HG02840 (cell line): ENCODE results near the gene MED31.
A peak's percentile ranks its signal among the peaks of the same experiment; 100 is the strongest.
"Not testable (repeated sequence)": the region's sequence is repeated elsewhere in the genome, so short reads cannot be mapped to it uniquely, and the experiment has no call there.

ENCODE experiments used
- ATAC-seq: cut with Tn5 transposase; IDR thresholded peaks from one replicate; pipeline ENCODE4 v1.9.1; 2021; ENCODE audit warnings: mild to moderate bottlenecking, moderate library complexity, moderate number of reproducible peaks; ENCODE audit not compliant: unreplicated experiment, low FRiP score

MED31 gene

GRCh38 chr17:6656797-6657632 lies 5.6 kb upstream of the MED31 start:
- ATAC-seq: not testable (repeated sequence)

DNA sequence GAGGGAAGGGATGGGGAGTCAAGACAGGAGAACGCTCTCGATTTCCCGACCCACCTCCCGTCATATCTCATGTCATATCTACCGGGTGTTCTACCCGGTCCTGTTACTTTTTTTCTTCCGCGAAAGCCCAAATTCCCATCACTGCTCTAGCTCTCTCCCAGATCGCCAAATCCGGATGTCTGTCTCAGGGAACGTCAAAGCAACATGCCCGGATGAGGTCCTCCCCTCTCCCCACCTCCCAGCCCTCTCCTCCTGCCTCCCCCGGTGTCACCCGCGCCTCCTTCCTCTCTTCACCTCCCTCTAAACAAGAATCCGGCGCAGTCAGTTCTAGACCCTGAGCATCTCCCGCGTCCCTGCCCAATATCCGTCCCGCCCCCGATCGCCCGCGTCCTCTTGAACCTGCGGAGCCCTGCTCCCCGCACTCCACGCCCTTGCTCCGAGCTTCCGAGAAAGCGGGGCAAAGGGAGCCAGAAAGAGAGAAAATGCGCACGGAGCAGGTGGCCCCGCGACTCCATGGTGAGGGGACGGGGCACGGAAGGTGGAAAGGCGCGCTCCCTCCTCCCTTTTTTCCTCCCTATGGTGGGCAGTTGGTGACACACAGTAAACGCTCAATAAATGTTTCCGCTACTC lies 4.4 kb upstream of the MED31 start:
- not testable (repeated sequence) for ATAC-seq

DNA sequence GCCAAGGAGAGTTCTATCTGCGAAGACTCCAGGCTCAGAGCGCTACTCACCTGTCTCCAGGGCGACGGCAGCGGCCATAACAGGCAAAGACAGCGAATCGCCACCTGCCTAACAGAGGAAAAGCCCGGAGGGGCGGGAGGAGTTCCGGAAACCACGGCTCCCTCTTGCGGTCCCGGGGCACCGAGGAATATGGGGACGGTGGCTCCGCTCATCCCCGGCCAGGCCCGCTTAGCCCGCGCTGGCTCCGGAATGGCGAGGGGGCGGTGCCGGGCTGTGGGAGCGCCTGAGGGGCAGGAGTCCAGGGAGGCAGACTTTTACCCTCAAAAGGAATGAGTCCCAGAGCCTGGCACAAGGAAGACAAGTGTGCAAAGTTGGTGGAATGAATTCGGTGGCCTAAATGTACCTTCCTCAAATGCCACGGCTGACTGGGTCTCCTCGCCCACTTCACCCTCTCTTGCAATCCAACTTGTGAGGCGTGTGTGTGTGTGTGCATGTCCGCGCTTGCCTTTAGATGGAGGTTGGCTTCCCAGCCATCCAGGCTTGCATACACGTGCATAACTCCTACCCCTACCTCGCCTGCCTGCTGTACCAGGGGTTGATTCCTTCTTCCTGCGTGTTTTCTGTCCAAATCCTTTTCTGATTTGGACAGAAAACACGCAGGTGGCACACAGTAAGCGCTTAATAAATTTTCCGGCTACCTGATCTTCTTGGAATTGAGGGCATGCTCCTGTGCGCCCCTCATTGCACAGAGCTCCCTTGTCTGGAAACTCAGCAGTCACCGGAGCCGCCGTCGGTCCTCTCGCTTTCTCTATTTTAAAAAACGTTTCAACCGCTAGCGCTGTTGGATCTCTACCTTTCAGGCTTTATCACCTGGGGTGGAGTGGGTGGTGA lies 3.7 kb upstream of the MED31 start:
- no peak for ATAC-seq

DNA sequence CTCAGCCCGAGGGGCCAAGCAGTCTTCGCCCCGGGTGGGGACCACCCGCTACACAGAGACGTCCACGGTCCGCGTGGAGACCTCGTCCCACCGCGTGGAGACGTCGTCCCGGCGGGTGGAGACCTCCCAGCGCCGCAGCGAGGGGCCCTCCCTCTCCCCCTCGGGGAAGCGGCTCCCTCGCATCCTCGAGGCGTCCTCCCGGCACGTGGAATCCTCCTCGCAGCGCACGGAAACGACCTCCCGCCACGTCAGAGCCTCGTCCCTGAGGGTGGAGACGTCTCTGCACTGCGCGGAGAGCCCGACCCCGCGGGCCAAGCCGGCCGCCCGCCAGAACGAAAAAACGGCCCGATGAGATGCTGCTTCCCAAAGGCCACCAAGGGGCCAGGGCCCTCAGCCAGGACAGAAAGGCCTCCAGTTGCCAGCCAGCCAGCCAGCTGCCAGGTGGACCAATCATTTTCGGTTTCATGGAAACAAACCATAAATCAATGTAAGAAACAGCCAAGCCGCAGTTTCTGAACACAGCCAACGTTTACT lies 581 bp upstream of the MED31 start:
- ATAC-seq: peak; percentile 11

DNA sequence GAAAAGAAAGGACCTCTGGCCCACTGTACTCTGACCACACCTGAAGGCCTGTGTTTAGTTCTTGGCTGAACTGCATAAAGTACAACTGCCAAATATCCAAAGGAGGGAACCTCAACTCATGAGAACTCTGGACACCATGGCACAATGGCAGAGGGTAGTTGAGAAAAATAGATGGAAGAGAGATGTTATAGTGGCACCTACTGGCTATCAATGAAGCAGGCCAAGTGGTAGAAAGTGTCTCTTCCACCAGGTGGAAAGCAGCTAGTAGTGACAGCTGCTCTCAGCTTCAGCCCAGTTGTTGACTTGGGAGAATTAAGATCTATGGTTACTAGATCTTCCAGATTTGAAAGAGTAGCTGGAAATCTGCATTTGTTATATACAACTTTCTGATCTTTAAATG lies 3.2 kb downstream of the MED31 start:
- no peak for ATAC-seq

DNA sequence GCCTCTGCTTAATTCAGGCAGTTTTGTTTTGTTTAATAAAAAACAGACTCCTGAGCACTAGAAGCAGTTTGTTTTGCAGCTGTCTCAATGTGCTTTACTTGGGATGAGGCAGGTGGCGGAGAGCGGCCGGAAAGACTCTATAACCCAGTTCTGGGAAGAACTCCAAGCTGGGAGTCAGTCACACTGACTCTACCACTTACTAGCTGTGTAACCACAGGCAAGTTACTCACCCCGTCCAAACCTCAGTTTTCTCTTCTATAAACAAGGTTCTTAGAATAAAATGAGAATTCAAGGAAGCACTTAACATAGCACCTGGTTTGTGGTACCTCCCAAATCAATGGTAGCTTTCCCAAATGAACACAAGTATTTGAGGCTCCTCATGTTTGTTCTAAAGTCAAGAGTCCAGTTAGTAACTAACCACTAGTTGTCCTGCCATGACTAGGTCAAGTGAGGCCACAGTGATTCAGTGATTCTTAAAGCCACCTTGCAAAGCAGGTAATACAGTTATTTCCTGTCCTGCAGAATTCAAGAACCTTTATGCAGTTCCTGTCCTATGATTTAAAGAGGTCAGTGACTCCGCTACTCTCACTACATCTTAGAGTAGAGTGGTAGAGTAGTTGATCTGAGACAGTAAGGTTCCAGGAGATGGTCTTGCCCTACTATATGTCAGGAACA lies 7.8 kb downstream of the MED31 start:
- ATAC-seq: no peak

- ATAC-seq: no peak
Observed at GRCh38 chr17:6642592-6642991, 8.8 kb downstream of the MED31 start.

GRCh38 chr17:6641247-6641863 lies 10.1 kb downstream of the MED31 start:
- peak; percentile 15 for ATAC-seq

DNA sequence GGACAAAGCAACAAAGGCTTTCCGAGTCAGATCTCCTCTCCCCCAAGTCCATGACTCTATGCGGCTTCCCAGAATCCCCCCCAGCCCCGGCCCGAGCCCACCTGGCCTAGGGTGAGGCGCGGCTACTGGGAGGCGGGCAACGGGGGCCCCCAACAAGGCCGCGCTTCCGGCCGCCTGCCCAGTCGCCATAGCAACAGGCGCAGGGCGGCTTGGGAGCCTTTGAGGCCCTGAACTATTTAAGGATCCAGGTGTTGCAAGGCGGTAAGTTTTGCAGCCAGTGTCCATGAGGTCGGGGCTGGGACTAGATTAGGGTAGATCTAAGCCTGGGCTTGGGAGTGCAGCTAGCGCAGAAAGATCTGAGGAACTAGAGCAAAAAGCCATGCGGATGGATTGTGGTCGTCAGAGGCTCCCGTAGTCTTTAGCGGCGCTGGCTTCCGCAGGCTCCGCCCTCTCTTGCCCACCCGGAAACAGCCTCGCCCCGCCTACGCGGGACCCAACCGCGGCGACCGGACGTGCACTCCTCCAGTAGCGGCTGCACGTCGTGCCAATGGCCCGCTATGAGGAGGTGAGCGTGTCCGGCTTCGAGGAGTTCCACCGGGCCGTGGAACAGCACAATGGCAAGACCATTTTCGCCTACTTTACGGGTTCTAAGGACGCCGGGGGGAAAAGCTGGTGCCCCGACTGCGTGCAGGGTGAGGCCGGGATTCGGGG lies 10.7 kb downstream of the MED31 start, which contains the start of the genes KIAA0753 and TXNDC17:
KIAA0753 (minus strand) TSS at position 176 of the 711 bp plus-strand sequence. CDS start 5,608 bp downstream, outside the sequence.
TXNDC17 (plus strand) TSS at position 525 of the 711 bp plus-strand sequence; CDS start at position 548, 23 bp downstream.
- peak; percentile 93 for ATAC-seq

DNA sequence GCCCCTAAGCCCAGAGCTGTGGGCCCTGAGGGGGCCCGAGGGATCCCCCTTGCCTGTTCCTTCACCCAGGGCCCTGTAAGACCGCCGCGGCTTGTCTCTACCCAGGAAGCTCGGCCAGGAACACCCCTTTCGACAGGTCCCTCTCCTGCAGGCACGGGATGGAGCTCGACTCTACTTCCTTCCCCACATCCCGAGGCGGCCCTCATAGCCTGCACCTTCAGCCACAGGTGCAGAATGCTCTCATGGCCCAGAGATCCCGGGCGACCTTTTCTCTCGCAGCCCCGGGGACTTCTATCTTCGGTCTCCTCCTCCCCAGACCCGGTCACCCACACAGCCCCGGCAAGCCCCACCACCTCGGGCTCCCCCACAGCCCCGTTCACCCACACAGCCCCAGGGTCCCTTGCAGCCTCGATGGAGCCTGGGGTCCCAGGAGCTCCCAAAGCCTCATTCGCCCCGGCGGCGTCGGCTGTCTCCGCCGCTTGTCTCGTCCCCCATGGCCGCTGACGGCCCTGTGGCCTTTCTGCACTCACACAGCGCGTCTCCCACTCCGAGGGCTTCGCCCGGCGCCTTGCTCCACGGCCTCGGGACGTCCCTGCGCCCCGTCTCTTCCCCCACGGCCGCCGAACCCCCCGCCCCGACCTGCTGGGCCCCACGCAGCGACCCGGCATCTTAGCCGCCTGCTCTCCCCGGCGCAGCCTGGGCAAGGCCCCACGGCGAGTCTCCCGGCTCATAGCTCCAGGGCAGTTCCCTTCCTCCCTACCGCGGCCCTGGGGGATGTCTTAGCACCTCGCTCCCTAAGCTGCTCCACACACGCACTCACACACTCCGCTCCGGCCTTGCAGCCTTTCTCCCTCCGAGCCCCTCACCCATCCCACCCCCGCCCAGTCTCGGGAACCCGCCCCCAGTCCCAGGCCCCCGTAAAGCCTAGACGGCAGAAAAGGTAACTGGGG lies 11.5 kb downstream of the MED31 start:
- no peak for ATAC-seq

- no peak for ATAC-seq
Observed at GRCh38 chr17:6639014-6639585, 12.3 kb downstream of the MED31 start.

GRCh38 chr17:6638046-6638908 lies 13.1 kb downstream of the MED31 start:
- ATAC-seq: no peak

DNA sequence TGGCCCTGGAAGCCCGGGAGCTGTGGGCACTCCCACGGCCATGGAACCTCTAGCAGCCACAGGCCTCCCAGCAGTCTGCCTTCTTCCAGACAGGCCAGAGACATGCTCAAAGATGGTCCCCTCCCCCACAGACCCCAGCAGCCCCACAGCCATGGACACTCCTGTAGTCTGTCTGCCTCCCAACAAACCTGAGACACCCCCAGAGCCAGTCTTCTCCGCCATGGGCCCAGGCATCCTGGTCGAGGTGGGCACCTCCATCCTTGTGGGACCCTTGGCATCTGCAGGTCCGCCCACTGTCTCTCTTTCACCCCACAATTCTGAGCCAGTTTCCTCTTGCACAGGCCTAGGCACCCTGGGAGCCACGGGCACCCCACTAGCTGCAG lies 14.0 kb downstream of the MED31 start:
- no peak for ATAC-seq

GRCh38 chr17:6636616-6637457 lies 14.6 kb downstream of the MED31 start:
- ATAC-seq: no peak

DNA sequence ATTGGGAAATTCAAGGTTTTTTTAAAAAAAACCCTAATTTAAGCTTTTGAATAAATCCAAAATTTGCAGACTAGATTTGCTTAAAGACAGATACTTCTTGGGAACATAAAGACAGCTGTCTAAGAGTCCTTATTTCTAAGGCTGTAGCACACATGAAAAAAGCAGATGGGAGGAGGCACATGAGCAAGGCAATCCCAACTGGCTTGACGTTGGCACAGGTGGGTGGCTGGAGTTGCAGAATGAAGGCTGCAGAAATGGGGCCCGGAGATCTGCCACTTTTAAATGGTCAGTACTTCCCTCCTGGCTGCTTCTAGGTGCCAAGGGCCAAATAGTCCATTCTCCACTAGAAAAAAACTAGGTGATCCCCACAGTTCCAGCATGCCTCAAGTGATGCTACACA lies 15.3 kb downstream of the MED31 start:
- no peak for ATAC-seq

DNA sequence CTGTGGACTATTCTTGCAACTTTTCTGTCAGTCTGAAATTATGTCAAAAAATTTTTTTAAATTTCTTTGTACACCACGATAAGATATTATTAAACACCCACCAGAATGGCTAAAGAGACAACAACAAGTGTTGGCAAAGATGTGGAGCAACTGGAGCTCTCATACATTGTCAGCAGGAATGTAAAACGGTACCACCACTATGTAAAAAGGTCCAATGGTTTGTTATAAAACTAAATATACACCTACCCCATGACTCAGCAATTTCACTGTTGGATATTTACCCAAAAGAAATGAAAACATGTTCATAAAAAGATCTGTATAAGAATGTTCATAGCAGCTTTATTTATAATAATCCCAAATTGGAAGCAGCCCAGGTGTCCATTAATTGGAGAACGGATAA lies 18.1 kb downstream of the MED31 start:
- ATAC-seq: no peak
